Right hindlimb (tissue), 1 donor: Measurements from ENCODE around the gene APLF.

Experiments
- DNase-seq: peaks from one replicate; pipeline ENCODE4 v3.0.0-alpha.2; 2018

Gene APLF

GRCh38 chr2:68467077-68467960 lies at the start of gene APLF, which contains the start of gene FBXO48:
TSS of gene APLF (plus strand) at chr2:68467585. CDS start at chr2:68467732, 147 bp downstream.
TSS of gene FBXO48 (minus strand) at chr2:68467294. CDS start at chr2:68465145, 2,149 bp downstream.
- peak; percentile 99 for DNase-seq

- no peak for DNase-seq
Observed at GRCh38 chr2:68417926-68418325, 49.5 kb upstream of the APLF start.

GRCh38 chr2:68418419-68418818 lies 49.0 kb upstream of the APLF start:
- DNase-seq = no peak

GRCh38 chr2:68418855-68419254 lies 48.5 kb upstream of the APLF start:
- no peak for DNase-seq

- DNase-seq = no peak
Observed at GRCh38 chr2:68420254-68420910, 47.0 kb upstream of the APLF start.

- no peak for DNase-seq
Observed at GRCh38 chr2:68423966-68424650, 43.3 kb upstream of the APLF start.

- no peak for DNase-seq
Observed at GRCh38 chr2:68425503-68425902, 41.9 kb upstream of the APLF start.

GRCh38 chr2:68426446-68426845 lies 40.9 kb upstream of the APLF start:
- no peak for DNase-seq

- DNase-seq = no peak
Observed at GRCh38 chr2:68426848-68427579, 40.4 kb upstream of the APLF start.

GRCh38 chr2:68428126-68428525 lies 39.3 kb upstream of the APLF start:
- DNase-seq = no peak

- DNase-seq = no peak
Observed at GRCh38 chr2:68428746-68429145, 38.6 kb upstream of the APLF start.

GRCh38 chr2:68429311-68429826 lies 38.0 kb upstream of the APLF start:
- DNase-seq = no peak

GRCh38 chr2:68431316-68431972 lies 35.9 kb upstream of the APLF start:
- no peak for DNase-seq

- DNase-seq = no peak
Observed at GRCh38 chr2:68432696-68433658, 34.4 kb upstream of the APLF start.

- no peak for DNase-seq
Observed at GRCh38 chr2:68434981-68435380, 32.4 kb upstream of the APLF start.

GRCh38 chr2:68435615-68436014 lies 31.8 kb upstream of the APLF start:
- DNase-seq = no peak

- DNase-seq = no peak
Observed at GRCh38 chr2:68436270-68436669, 31.1 kb upstream of the APLF start.

- DNase-seq = no peak
Observed at GRCh38 chr2:68438455-68439303, 28.7 kb upstream of the APLF start.

GRCh38 chr2:68441179-68441993 lies 26.0 kb upstream of the APLF start:
- DNase-seq = peak; percentile 87
